NCI-H226 (cell line): ENCODE data around the gene VCL.
"Not testable (repeated sequence)": the region's sequence is repeated elsewhere in the genome, so short reads cannot be mapped to it uniquely, and the experiment has no call there.

Experiments
- DNase-seq: peaks from one replicate; pipeline ENCODE4 v3.0.0-alpha.2; 2015

VCL gene

GRCh38 chr10:73997787-73998622, at the start of gene VCL:
VCL (plus strand) TSS chr10:73998116; CDS start chr10:73998208, 92 bp downstream.
- peak; percentile 97 for DNase-seq

- DNase-seq: no peak
Measured at GRCh38 chr10:73948947-73949633, 48.8 kb upstream of the VCL start.

DNA sequence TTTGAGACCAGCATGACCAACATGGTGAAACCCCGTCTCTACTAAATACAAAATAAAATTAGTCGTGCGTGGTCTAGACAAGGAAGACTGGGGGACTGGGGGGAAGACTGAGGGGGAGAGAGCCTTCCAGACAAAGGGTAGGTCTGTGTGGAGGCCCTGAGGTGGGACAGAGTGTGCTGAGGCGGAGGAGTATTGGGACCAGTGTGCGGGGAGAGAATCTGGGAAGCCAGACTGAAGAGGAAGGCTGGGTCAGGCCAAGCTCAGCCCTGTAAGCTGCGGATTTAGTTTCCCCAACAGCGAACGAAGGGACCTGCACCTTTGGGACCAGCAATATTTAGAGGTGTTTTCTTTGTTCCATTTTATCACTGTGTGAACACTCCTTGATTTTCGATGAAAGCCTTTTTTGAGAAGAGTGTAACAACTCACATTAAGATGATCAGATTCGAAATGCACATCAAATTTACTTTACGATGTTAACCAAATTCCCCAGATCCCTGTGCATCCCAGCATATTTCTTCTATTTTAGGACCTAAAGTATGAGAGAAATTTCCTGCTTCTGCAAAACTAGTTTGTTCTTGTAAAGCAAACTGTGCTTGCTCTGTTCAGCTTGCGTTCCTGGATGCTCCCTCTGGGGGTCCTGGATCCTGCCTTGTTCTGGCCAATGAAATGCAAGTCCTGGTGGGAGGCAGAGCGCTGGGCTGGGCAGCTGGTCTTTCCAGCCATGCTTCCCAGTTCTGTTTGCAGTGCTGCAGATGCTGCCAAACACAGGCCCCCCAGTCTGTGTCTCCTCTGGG, 47.6 kb upstream of the VCL start:
- DNase-seq: no peak

- DNase-seq: no peak
Measured at GRCh38 chr10:73953665-73954064, 44.3 kb upstream of the VCL start.

- DNase-seq: no peak
Measured at GRCh38 chr10:73954737-73955136, 43.2 kb upstream of the VCL start.

- no peak for DNase-seq
Measured at GRCh38 chr10:73955719-73956118, 42.2 kb upstream of the VCL start.

DNA sequence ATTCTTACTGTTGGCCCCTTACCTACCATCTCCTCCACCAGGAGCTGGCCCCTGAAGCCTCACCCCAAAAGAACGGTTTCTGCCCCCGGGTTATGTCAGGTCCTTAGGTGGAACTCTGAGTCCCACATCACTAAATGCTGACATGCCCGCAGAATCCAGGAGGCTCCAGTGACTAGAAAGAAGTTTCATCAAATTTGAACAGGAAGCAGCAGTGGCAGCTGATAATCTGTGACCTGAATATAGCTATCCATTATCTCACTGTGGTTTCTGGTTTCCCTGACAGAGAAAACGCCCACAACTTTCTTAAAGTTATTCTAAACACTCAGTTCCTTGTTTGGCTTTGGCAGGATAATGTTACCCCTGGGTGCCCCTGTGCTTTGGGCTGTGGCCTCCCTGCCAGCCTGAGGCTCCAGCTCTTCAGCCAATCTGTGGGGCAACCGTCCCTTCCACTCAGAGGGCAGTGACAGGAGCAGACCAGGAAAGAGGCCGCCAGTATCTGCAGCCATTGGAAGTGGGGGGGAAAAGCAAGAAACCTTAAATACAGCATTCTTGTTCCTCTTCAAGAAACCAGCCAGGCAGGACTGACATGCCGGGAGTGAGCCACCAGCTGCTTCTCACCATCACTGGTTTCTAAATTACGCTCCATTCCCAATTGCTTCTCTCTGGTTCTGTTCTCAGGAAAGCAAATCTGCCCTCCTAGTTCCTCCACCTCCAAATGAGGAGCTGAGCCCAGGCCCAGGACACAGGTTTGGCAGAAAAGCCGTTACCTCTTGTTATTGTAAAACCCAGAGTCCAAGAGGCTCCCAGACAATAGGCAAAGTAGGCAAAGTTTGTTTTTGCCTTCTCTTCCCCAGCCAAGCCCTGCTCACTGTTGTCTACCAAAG, 41.2 kb upstream of the VCL start:
- peak; percentile 61 for DNase-seq

DNA sequence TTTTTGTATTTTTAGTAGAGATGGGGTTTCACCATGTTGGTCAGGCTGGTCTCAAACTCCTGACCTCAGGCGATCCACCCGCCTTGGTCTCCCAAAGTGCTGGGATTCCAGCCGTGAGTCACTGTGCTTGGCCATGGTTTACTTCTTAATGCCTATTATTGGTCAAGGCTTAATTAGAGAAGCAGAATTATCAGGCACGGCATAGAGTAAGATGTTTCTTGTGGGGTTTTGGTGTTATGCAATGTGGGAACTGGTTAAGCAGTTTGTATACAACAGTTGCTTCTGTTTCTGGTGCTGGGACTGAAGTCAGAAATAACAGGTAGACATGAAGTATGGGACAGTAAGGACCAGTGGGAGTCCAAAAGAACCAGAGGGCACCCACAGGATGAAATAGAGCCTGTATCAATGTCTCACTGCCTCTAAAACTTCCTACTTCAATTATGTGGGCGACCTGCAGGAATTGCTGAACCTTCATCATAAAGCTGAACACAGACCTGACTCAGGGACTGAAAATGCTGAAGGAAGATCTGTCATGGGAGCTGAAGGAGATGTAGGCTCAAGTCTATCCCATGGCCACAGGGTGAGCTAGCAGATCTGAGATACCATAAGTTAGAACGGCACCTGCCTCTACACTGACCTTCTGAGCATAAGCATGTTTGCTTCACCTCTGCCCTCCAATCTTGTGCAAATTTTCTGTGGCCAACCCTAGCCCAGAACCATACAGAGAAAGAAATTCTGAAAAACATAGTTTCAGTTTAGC, 38.3 kb upstream of the VCL start:
- no peak for DNase-seq

DNA sequence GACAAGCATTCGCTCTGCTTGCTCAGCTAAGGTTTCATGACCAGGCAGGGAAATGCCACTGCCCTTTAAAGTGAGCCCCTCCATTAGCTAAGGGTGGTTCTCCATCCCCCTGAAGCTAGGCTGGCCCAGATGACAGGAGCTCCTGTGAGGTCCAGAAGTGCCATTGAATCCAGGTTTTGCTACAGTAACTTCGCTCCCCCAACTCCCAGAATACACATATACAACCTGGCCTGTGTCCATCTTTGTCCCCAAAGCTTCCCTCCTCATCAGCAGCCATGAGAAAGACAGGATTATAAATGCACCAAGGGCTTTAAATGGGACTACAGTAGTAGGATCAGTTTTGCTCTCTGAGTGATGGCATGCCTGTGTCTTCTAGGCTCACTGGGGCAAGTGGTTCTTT, 35.5 kb upstream of the VCL start:
- DNase-seq: no peak

DNA sequence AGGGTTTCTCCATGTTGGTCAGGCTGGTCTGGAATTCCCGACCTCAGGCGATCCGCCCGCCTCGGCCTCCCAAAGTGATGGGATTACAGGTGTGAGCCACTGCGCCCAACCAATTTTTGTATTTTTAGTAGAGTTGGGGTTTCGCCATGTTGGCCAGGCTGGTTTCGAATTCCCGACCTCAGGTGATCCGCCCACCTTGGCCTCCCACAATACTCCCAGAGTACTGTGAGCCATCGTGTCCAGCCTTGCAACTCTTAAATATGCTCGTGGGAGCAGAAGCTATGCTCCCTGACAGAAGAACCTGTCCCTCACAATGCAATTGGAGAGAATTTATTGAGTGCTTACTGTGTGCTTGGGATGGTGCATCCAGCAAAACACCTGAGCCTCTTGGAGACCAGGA, 34.4 kb upstream of the VCL start:
- DNase-seq: not testable (repeated sequence)

- no peak for DNase-seq
Measured at GRCh38 chr10:73964743-73965142, 33.2 kb upstream of the VCL start.

- DNase-seq: not testable (repeated sequence)
Measured at GRCh38 chr10:73965267-73965889, 32.5 kb upstream of the VCL start.

DNA sequence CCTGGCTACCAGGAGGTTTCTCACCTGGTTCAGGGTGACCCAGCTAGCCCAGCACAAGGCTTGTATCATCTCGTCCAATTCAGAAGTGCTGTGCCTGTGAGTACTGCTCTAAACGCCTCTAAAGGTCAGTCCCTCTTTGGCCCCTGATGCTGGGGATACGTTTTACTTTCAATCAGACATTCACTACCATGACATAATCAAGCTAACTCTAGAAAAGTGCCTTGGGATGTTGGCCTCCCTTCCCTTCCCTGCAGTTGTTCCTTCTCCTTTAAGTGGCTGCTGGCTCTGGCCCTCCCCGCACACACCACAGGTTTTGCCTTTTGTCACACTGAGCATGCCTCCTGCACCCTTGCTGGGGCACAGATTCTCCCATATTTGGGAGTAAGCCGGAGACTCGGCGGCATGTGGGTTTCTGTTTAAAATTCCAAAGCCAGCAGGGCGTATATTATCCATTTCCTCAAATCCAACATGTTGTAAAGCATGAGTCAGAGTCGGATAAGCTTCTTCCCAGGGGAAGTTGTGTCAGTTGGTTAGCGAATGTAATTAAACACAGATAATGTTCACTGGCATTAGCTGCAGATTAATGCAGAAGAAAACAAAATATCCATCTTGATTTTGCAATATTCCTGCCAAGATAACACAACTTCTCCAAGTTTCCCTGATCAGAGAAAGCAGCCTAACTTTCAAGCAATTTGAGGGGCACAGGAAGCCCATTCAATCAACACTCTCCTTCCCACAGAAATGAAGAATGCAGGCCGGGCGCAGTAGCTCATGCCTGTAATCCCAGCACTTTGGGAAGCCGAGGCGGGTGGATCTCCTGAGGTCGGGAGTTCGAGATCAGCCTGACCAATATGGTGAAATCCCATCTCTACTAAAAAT, 31.8 kb upstream of the VCL start:
- DNase-seq: peak; percentile 94

- no peak for DNase-seq
Measured at GRCh38 chr10:73967022-73967429, 30.9 kb upstream of the VCL start.

DNA sequence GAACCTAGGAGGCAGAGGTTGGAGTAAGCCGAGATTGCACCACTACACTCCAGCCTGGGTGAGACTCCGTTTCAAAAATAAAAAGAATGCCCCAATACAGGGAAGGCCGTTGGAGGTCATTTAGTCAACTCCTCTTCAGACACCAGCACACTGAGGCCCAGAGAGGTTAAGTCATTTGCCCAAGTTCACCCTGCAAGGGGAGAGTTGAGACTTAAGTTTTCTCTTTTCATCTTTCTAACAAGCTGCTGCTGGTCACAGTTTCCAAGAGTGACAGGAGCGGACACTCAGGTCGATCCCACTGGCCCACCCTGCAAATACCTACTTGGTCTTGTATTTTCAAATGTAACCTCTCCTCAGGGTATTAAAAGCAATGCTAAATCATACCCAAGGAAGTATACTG, 30.4 kb upstream of the VCL start:
- DNase-seq: no peak

- no peak for DNase-seq
Measured at GRCh38 chr10:73968098-73968521, 29.8 kb upstream of the VCL start.

DNA sequence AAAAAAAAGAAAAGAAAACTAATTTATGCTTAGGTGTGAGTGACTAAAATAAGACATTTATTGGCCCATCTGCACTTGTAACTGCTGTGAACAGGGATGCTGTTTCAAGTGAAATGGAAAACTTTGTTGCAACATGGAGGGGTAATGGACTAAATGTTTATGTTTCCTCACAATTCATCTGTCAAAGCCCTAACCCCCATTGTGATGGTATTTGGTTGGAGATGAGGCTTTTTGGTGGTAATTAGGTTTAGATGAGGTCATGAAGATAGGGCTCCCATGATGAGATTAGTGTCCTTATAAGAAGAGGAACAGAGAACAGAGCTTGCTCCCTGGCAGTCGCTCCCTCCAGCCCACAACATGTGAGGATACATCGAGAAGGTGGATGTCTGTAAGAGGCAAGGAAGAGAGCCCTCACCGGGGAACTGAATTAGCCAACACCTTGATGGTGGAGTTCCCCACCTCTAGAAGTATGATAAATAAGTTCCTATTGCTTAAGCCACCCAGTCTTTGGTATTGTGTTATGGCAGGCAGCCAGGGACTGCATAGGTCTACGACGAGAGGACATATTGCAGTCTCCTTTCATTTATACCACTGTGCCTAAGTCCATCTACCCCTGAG, 28.6 kb upstream of the VCL start:
- peak; percentile 32 for DNase-seq

DNA sequence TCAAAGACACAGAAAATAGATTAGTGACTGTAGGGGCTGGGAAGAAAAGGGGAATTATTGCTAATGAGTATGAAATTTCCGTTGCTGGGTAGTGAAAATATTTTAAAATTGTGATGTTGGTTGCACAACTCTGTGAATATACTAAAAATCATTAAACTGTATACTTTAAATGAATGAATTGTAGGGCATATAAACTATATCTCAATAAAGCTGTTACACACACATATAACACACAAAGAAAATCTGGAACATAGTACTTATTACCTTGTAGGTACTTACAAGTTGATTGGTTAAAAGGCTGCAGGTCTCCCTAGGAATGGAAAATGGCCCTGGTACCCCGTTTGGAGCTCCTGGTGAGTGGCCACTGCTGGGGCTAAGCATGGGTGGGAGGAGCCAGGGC, 27.1 kb upstream of the VCL start:
- no peak for DNase-seq

GRCh38 chr10:73971636-73972354, 26.1 kb upstream of the VCL start:
- DNase-seq: no peak
